HG02870 (cell line): ENCODE measurements around the gene CCDC28A.
"Not testable (repeated sequence)": the region's sequence is repeated elsewhere in the genome, so short reads cannot be mapped to it uniquely, and the experiment has no call there.

Source experiments
- ATAC-seq: cut with Tn5 transposase; IDR thresholded peaks from one replicate; pipeline ENCODE4 v1.9.1; 2021; ENCODE audit warnings: mild to moderate bottlenecking, moderate library complexity; ENCODE audit not compliant: unreplicated experiment

The CCDC28A gene

DNA sequence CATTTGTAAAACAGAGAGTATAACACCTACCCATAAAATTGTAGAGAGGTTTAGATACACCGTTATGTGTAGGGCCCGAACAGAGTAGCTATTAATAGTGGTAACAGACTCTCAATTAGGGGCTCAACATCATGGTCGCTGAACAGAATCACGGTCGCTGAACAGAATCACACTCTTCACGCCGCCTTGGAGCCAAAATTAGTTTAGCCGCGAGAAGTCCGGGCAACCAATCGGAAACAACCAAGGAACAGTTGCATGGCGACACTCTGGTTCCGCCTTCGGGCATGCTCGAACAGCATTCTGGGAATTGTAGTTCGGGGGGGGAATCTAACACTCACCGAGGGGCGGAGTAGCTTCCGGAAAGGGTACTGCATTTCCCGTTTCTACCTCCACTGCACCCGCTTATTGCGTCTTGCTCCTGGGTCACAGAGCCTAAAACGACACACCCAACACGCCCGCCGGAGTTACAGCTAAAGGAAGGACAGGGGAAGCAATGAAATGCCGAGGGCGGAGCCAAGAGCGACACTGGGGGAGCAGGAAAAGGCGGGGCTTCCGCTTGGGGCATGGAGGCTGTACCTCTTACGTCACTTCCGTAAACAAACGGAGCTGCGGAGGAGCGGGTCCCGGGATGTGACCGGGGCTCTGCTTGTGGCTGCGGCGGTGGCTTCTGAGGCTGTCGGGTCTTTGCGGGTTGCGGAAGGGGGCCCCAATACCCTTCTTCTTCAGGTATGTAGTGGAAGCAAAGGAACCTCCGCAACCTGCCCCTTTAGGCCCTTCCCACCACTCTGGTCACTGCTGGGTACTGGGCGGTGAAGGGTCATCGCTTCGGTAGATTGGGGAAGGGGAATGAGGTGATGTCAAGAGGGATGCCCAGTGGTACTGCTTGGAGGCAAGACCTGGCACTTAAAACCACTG, at the start of gene CCDC28A:
Gene CCDC28A (plus strand): TSS at position 593 of the 915 bp plus-strand sequence. CDS start 2,352 bp downstream, outside the sequence.
- peak; percentile 91 for ATAC-seq

GRCh38 chr6:138724015-138724414, 49.6 kb upstream of the CCDC28A start:
- no peak for ATAC-seq

GRCh38 chr6:138726066-138726756, 47.4 kb upstream of the CCDC28A start:
- no peak for ATAC-seq

DNA sequence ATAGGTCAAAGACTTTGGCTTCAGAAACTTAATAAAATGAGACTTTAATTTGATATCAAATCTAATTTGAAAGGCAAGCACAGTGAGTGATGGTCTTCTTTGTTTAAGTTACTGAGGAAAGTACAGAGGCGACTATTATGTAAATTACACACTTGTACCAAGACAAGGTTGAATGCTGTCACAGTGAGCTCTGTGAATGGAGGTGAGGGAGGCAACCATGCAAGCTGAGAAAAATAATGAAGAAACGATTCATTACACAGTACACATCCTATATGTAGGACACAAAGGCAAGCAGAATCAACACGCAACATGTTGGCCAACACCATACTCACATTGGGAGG, 46.8 kb upstream of the CCDC28A start:
- ATAC-seq = no peak

DNA sequence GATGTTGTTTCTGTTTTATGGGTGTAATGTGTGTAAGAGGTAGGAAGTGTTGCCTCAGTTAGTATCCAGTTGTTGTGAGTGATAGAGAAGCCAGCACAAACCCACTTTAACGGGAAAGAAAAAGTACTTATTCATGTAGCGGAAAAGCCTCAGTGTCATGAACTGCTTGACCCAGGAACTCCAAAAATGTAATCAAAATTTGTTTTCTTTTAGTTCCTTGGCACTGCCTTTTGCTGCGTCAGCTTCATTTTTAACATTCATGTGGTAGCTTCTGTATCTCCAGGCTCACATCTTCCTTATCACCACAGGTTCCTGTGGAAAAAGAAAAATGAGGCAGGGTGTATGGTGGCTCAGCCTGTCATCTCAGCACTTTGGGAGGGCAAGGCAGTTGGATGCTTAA, 46.4 kb upstream of the CCDC28A start:
- no peak for ATAC-seq

DNA sequence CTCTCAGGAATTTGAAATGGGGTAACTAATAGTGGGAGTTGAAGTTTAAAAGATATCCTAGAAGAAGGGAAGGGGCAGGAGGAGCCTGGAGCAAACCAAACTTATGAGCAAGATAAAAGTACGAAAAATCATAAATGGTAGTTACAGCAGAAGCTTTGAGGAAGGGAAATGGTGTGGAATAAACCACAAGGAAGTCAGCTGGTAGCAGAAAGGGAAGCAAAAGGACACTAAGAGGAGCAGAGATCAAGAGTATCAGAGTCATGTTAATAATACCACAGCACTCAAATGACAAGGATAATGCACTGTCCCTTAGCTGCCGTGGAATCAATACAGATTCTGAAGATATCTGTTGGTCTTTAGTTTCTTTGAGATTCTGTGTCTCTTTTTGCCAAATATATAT, 44.9 kb upstream of the CCDC28A start:
- ATAC-seq = no peak

- not testable (repeated sequence) for ATAC-seq
Observed at GRCh38 chr6:138730037-138730436, 43.5 kb upstream of the CCDC28A start.

- ATAC-seq = no peak
Observed at GRCh38 chr6:138734585-138734984, 39.0 kb upstream of the CCDC28A start.

DNA sequence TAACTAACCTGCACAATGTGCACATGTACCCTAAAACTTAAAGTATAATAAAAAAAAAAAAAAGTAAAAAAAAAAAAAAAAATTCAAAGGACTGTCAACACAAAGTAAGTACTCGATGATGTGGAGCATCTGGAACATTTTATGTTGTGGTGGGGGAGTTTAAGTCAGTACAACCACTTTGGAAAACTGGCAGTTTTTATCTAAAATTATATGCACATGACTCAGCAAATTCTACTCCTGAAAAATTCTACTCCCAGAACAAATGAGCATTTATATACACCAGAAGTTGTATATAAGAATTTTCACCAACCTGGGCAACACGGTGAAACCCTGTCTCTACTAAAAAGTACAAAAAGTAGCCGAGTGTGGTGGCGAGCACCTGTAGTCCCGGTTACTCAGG, 36.9 kb upstream of the CCDC28A start:
- no peak for ATAC-seq

DNA sequence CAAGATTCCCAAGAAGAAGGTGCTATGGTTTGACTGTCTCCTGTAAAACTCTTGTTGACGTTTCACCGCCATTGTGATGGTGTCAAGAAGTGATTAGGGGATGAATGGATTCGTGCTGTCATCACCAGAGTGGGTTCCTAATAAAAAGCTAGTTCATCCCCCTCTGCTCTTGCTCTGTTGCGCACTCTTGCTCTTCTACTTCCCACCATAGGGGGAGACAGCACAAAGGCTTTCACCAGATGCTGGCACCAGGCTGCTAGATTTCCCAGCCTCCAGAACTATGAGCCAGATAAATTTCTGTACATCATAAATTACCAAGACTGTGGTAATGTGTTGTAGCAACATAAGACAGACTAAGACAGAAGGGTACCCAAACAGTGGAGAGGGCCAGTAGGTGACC, 21.6 kb upstream of the CCDC28A start:
- no peak for ATAC-seq

DNA sequence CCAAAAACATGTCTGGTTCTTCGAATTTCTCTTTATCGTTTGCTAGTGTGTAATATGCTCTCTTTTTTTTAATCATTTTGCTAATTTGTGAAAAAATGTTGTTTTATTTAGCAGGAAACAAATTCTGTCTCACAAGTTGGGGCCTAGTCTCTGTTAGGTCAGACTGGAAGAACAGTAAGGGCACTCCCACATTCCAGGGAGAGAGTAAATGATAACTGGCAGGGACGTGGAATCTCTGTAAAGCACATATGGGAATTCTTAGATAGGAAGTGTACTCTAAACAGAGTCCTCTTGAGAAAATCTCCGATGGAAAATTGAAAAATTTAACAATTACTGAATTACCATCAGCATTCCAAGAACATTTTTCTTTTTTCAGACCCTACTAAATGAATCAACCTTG, 16.4 kb upstream of the CCDC28A start:
- no peak for ATAC-seq

GRCh38 chr6:138765896-138766655, 7.5 kb upstream of the CCDC28A start:
- no peak for ATAC-seq

- ATAC-seq = no peak
Observed at GRCh38 chr6:138769102-138769676, 4.4 kb upstream of the CCDC28A start.

DNA sequence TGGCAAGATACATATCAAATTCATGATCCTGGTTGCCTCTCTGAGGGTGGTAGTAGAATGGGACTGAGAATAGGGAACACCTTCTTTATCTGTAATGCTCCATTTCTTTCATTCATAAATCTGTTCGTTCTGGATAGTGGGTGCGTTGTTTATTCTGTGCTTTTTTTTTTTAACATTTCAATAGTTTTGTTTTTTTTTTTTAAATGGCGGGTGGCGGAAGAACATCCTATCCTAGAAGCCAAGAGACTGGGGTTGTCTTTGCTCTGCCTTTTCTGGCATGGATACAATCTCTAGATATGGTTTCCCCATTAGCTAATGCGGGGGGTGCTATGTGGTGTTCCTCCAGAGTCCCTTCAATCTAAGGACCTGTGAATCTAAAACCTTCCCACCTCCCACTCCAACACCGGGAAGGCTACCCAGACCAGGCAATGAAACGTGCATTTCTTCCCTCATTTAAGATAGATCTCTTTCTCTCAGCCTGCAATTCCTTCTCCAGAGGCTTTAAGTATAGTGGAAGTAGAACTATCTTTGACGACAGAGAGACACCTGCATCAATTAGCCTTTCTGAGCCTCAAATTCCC, 883 bp upstream of the CCDC28A start:
- no peak for ATAC-seq

GRCh38 chr6:138774370-138774769, 801 bp downstream of the CCDC28A start:
- no peak for ATAC-seq

DNA sequence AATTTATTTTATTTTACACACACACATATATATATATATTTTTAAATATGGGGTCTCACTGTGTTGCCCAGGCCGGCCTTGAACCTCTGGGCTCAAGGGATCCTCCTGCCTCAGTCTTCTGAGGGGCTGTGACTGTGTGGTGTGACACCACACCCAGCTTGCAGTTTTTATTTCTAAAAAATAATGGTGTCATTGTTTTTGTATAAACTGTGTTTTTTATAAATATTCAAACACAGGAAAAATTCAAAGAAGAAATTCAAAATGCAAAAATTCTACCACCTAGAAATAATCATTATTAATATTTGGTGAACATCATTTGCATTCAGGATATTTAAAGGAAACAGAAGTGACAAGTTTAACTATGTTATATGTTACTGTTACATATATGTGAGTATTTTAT, 3.1 kb downstream of the CCDC28A start:
- no peak for ATAC-seq

GRCh38 chr6:138778331-138778730, 4.8 kb downstream of the CCDC28A start:
- no peak for ATAC-seq

- ATAC-seq = no peak
Observed at GRCh38 chr6:138782243-138782642, 8.7 kb downstream of the CCDC28A start.

GRCh38 chr6:138785079-138785478, 11.5 kb downstream of the CCDC28A start:
- no peak for ATAC-seq

DNA sequence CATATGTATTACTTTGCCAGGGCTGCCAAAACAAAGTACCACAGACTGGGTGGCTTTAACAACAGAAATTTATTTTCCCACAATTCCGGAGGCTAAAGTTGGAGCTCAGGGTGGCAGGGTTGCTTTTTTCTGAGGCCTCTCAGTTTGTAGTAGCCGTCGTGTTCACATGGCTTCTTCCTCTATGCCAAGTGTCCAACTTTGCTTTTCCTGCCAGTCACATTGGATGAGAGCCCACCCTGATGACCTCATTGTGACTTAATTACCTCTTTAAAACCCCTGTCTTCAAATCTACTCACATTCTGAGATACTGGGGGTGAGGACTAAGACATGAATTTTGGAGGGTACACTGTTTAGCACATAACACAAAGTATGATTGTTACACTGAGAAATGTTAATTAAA, 12.4 kb downstream of the CCDC28A start:
- ATAC-seq = no peak

DNA sequence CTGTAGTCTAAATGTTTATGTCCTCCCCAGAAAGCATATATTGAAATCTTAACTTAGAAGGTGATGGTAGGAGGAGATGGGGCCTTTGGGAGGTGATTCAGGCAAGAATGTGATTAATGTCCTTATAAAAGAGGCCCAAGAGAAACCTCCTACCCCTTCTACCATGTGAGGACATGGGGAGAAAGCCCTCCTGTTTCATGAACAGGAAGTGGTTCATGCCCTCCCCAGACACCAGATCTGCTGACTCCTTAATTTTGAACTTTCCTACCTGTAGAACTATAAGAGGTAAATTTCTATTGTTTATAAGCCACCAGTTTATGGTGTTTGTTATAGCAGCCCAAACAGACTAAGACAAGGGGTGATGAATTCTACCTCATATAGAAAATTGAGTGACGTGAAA, 13.6 kb downstream of the CCDC28A start:
- ATAC-seq = no peak
